NCI-H1436 treated with DMSO at 0.1 percent for 48 hours (cell line): Measurements from ENCODE around the gene ABR.

ENCODE experiments used
- DNase-seq: peaks from one replicate; lab custom pipeline; 2025; lab: John Stamatoyannopoulos, UW

ABR gene

DNA sequence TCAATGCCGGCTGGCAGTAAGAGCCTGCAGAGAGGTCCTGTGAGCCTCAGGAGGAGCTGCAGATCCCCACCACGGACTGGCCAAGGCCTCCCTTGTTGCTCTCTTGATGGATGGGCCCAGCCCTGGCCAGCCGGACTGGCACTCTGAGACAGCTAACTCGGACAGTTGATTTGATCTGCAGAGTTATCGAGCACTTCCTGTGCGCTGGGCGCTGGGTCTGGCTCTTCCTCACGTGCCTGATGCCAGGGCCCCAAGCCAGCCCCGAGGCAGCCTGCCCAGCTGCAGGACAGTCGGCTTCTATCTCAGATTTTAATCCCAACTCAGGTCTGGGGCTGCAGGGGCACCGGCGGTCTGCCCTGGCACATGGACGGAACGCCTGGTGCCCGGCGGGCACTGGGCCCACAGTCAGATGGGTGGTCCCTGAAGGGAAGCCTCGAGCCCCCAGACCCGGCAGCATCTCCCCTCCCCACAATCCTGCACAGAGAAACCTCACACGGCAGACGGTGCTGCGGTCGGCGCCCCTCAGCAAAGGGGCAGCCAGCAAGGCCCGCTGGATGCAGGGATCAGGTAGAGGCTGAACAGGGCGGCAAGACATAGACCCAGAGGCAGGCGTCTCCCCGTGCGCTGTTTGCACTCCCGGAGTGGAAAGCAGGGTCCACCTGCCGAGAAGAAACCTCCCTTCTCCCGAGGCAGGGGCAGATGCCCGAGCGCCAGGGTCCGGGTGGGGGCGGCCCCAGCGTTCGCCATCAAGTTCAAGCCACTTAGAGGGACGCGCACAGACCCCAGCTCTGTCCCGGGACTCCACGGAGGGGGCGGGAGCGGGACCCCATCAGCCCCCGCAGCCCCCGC is 148.9 kb downstream of the ABR start:
- no peak for DNase-seq

DNA sequence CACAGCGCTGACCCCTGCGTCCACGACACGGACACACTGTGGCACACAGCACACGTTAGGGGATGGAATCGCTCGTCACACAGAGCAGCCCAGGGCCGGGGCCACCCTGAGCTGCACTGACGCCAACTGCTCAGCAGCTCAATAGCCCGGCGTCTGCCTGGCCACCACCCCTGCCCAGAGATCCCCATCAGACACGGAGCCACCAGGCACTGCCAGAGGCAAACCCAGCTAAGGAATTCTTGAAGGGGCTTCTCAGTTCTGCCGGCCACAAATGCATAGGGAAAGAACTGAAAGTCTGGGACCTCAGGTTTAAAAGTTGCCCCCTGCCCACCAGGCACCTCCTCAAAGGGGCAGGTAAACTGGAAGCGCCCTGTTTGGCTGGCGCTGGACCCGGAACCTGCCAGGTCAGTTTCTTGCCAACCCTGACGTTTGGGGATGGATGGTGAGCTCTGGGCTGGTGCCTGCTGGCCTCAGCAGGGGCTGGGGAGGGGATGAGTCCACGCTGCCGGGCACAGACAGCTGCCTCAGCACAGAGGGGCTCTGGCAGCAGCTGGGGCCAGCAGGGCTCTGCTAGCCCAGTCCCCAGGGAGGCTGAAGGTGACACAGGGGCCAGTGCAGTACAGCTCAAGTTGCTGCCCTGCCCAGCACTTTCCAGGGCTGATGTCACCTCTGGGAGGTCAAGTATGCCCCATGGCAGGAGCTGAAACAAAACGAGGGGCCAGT is 149.7 kb downstream of the ABR start:
- DNase-seq = no peak

DNA sequence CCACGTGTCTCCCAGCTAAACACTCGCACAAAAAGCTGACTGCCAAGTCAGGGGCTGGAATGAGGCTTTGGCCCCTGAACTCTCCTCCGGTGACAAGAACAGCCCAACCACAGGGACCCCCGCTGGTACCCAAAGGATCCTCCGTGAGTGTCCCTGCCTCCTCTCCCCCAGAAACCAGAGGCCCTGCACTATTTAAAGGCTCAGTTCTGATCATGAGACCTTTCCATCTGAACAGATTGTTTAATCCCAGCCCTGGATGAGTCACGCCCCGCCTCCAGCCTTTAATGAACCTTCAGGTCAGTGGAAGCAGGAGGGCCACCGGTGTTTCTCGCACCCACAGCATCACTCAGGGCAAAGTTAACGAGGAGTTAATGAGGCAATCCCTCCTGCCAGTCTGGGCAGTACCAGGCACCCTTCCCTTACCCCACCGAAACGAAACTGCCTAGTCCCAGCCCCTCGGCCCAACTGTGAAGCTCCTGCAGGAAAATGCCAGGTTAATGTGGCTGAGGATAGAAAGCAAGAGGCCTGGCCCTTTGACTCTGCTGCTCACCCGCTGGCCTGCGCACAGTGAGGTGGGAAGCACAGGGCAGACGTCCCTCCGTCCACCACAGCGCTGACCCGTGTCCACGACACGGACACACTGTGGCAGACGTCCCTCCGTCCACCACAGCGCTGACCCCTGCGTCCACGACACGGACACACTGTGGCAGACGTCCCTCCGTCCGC is 150.4 kb downstream of the ABR start:
- DNase-seq = no peak

DNA sequence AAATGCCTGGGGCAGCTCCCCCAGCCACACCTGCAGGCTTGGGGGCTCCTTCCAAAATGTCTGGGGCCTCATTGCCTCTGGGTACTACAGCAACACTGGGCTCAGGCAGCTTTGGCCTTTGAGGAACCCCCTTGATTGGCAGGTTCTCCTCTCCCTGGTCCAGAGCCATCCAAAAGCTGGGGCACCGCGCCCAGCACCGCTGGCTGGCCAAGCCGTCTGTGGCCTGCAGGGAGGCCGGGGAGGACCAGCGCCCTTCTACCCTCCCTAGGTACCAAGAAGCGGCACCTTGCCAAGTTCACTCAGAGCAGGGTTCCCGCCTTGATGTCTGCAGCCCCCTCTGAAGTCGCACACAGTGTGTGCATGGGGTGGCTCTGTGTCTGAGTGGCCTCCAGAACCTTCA is 152.7 kb downstream of the ABR start:
- no peak for DNase-seq

DNA sequence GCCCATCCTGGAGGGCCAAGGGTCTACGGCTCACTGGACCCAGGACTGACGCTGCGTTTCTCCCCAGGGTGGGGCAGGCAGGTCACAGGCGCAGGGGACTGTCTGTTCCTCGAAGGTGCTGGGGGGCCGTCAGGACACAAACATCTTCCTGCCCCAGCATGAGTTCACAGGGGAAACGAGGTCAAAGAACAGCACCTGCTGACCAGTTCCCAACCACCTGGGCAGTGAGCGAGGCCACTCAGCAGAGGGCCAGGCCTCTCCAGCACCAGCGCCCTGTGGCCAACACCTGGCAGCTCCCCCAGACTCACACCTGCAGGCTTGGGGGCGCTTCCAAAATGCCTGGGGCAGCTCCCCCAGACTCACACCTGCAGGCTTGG is 153.2 kb downstream of the ABR start:
- DNase-seq = no peak

DNA sequence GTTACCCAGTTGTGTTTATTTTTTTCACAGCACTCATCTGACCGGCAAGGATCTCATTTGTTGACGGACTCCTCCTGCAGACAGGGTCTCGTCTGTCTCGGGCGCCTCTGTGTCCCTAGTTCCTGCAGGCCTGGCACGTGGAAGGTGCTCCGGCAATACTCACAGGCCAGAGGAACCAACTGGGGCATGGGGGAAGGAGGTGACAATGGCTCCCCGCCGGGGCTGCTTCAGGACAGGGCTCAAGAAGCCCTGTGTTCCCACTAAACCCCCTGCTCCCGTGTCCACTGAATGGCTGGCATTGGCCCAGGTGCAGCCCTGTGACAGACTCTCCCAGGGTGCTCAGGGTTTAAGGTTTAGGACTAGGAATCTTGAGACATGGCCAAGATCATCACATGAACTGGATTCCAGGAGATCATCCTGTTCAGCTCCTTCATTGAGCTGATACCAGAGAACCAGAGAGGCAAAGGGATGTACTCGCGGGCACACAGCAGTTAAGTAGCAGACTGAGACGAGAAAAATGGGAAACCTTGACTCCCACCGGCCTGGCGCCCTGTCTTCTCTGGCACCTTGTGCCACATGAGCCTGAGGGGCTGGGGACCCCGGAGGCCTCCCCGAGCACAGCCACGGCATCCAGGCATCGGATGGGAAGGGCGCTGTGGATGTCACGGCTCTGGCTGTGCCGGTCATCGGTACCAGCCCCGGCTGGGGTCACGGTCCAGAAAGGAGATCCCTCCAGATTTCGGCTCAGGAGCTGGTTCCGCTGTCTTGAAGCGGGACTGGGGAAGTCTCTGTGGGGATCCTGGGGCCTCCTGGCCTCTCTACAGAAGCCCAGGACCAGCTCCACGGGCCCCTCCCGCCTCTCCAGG is 153.8 kb downstream of the ABR start:
- no peak for DNase-seq

DNA sequence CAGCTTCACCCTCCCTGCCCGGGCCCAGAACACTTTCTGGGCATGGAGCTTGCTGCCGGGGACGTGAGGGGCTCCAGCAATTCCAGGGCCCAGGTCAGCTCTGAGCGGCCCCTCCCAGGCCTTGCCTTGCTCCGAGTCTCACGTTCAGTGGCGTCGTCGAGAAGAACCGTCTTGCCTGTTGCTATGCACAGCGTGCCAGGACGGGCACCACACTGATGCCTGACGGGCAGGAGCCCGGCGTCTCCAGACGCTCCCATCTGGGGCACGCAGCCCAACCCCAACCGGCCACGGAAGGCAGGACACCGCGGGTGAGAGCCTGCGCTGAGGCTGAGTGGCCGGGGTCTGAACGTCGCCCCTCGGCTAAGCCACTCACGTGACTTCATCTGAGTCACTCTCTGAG is 155.7 kb downstream of the ABR start:
- DNase-seq = no peak

DNA sequence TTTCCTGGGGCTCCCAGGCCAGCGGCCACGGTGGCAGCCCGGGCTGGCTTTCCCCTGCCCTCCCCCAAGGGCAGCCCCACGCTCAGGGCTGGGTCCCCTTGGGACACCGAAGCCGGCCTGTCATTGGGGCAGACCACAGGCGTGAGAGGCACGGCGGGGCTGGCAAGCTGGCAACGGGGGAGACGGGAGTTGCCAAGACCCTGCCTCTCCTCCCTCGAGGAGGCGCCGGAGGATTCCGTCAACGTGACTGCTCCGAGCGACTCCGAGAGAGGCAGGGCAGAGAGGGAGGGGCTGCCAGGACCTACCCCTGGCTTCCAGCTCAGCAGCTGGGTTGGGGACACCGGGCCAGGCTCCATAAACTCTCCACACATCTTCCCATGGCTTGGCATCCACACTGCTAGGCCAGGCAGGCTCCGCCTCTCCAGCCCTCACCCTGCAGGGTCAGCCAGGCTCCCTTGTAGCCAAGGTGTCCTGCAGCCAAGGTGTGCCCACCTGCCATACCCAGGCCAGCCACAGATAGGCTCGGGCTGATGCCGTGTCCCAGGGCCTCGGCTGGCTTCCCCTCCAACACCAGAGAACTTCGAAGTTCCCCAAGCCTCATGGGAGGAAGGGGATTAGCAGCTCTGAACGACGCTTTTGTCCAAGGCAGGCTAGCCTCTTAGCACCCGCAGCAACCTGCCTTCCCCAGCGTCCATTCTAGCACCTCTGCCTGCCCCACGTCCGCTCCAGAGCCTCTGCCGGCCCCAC is 157.3 kb downstream of the ABR start:
- no peak for DNase-seq

DNA sequence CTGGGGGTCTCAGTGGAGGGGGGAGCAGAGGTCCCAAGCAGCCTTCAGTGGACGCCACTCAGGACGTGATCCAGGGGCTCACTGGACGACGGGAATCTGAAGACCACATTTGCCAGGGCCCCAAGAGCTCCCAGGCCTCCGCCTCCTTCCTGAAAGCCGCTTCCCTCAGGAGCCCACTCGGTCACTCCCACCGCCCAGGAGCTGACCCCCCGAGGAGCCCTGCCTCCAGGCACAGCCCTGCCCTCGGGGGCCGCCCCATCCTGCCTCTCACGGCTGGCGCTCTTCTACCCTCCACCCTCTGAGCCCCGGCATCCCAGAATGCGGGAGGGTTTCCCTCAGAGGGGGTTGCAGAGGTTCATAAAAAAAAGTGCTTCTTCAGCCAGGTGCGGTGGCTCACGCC is 158.6 kb downstream of the ABR start:
- no peak for DNase-seq

DNA sequence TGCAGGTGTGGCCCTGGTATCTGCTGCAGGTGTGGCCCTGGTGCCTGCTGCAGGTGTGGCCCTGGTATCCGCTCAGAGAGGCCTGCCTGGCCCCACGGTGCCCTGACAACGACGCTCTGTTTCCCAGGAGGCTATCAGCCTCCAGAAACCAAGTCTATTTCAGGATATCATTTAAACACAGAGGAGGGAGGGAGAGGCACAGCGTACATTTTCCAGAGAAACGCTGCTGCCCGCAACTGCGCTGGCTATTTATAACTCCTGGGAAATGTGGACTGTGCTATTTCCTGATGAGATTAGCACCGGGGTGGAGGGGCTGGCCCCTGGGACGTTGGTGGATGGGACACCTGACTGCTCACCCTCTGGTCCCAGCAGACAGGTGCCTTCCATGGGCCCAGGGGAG is 160.3 kb downstream of the ABR start:
- DNase-seq = no peak

DNA sequence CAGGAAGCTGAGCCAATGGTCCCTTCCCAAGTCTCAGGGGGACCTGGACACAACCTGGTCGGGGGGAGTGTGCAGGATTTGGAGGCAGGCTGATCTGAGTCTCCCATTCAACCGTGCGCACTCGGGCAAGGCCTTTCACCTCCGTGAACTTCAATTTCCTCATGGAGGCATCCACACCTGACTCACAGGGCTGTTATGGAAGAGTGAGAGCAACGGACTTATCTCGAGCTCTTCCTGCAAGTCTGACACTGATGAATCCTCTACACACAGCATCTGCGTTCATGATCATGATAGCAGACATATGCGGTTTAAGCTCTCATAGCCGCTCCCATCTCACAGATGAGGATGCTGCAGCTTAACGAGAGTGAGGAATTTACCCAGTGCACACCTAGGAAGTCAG is 161.2 kb downstream of the ABR start:
- DNase-seq = no peak

DNA sequence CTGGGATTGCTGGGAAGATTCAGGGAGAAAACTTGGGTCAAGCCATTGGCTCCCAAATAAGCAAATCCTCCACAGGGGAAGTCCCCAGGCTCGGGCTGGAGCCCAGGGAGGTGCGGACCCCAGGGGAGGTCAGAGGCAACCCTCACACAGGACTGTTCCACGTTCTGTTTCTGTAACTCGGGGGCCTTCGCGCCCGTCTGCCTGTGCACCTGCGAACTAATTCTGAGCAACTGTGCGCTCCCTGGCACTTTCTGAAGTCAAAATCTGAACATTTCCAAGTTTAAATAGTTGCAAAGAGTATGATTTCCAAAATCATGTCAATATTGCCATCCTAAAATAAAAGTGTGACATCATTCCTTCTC is 166.1 kb downstream of the ABR start:
- no peak for DNase-seq

DNA sequence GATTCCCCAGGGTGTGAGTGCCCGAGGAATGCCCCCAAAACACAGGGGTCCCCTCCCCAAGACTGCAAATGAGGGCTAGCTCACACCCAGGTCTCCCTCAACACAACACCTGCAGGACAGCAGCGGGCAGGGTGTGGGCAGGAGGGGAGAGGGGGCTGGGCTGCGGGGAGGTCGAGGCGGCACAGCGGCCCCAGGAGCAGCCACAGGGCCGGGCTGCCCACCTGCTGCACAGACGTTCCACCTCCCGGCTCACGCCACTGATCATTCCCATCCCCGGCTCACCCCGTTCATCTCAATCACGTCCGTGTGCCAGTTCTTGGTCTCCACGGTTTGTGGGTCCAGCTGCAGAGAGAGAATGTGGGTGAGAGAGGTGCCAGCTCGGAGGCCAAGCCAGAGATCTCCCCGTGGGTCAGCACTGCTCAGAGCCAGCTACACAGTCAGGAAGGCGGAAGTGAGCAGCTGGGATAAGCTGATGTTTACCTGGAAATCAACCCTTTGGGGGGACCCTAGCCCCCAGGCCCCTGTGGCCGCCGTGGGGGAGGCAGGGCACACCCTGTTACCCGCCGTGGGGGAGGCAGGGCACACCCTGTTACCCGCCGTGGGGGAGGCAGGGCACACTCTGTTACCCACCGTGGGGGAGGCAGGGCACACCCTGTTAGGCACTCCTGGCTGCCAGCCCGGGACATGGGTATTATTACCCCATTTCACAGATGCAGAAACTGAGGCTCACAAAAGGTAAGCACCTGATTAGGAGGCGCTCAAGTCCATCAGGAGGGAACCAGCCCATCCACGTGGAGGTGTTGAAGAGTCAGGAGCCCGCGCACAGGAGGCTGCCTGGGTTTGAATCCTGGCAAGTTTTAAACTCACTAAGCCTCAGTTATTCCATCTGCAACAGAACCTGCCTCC is 166.7 kb downstream of the ABR start:
- DNase-seq = no peak

DNA sequence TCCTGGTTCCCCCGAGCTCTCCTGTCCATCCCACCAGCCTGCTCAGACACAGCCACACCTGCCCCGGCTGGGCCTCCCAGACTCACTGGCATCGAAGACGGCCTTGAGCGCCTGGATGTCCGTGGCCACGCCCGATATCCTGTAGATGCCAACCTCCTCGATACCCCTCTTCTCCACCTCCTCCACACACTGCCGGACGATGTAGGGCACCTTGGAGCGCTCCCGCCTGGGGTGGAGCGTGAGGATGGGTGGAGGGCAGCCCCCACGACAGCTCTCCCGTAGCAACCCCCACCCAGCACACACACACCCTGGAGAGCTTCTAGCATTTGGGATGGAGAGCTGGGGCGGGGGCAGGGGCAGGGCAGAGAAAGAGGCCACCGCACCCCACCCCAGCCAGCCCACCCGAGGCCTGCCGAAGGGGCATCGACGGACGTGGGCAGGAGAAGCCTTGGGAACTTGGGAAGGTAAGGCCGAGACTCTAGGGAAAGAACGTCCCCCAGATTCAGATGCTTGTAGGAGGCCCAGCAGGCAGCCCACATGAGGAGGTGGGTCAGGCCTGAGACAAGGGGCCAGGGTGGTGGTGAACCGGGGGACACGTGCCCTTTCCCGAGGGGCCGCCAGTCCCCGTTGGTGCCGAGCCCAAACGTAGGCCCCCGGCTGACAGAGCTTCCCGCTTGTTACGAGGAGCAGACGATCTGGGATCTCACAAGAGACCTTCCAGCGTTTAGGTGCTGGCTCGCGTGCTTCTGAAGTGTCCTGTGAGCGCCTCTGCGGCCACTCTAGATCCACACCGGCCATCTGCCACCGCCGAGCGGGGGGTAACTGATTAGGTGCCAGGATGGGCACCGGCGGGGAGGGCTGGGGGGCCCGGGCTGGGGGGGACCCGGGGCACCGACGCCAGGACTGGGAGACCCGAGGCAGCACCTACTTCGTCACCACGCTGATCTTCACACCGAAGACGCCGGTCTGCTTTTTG is 167.7 kb downstream of the ABR start:
- DNase-seq = no peak

DNA sequence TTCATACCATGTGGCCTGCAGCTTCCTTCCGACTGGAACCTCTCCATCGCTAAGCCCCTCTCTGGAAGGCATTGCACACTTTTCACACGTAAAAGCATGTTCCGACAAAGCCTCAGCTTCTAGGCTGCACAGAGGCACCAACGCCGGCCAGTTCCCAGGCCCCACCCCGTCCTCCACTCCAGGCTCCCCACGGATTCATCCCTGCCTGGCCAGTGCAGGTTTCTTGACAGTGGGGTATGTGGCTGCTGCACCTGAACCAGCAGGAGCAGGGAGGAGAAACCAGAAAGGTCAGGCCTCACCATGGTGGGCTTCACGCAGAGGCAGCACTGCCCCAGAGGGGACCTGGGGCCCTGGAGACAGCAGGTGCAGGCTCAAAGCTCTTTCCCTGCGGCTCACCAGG is 168.6 kb downstream of the ABR start:
- DNase-seq = no peak

DNA sequence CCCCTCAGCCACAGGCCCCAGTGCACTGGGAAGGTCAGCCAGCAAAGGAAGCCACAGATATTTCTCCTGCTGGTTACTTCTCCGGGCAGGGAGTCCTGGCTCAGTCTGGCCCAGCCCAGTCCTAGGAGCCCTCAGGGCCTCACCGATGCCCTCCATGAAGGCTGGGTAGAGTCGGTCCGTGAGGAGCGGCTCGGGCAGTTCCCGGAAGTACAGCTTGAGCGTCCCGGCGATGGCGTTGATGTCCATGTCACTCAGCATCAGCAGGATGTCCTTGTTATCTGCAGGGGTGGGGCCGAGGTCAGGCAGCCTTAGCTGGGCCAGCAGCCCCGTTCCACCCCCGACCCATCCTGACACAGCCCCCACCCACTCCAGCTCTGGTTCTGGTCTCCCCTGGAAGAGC is 169.2 kb downstream of the ABR start:
- no peak for DNase-seq

DNA sequence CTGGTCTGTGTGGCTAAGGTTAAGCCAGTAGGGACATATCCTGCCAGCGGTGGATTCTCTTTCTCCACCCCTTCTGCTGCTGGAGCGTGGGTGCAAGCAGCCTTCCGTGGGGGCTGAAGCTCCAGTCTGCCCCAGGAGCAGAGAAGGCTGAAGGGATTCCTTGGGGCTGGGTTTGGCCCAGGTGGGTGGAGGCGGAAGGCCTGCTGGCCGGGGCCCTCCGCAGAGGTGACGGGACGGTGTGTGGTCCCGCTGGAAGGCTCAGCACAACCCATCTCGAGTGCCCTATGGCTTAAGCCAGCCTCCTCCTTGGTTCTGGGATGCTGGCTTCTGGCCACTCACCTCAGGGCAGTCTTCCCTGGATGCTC is 169.7 kb downstream of the ABR start:
- no peak for DNase-seq

DNA sequence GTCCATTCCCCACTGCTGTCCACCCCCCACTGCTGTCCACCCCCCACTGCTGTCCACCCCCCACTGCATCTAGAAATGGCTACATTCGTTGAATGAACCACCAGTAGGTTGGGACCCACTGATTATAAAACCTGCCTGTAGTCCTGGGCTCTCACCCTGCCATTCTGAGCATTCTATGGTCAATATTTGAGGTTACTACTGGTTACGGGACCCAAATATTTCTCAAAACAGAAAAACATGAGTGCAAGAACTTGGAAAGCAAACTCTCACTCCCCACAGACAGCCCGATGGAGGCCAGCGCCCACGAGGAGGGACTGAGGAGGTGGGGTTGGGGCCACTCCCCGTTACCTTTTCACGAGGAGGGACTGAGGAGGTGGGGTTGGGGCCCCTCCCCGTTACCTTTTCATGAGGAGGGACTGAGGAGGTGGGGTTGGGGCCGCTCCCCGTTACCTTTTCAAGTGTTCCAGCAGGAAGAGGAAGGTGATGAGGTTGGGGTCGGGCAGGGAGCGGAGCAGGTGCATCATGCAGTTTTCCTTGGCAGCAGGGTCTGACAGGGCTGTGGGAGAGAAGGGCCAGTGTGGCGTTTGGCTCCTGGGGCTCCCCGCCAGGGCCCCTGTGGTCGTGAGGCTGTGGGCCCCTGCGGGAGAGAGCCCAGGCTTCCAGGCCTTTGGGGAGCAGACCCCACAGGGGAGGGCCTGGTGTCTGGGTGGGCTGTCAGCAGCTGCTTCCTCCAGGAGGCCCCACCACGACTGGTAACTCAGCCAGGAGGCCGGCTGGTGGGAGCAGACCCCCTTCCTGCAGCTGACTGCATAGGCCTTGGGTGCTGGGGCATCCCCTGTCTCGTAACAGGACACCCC is 170.3 kb downstream of the ABR start:
- DNase-seq = no peak
